Lower lobe of right lung (tissue), 2 donors: ENCODE data around the gene CDHR1. TPM values are rescaled to one million over a fixed set of nuclear protein-coding genes. Genes with fewer than 3 reads are reported as not detected.
A peak's percentile ranks its signal among the peaks of the same experiment; 100 is the strongest.

Experiments used
- ATAC-seq, 2 donors: fragments of 200-7000 bp; cut with Tn5 transposase; one replicate each; pipeline ENCODE4 v1.9.1; 2020 to 2022; ENCODE audit warnings: mild to moderate bottlenecking in 2 of 2, moderate library complexity in 2 of 2
- DNase-seq: peaks from one replicate; pipeline ENCODE4 v3.0.0-alpha.2; 2020
- H3K27ac ChIP-seq: fragments of 200-600 bp; one replicate; pipeline ENCODE4 v1.8.0; 2022
- H3K27me3 ChIP-seq: fragments of 200-600 bp; one replicate; pipeline ENCODE4 v1.8.0; 2022; ENCODE audit warnings: low read depth
- H3K36me3 ChIP-seq: fragments of 200-600 bp; one replicate; pipeline ENCODE4 v1.8.0; 2022; ENCODE audit warnings: mild to moderate bottlenecking
- H3K4me1 ChIP-seq: fragments of 200-600 bp; one replicate; pipeline ENCODE4 v1.8.0; 2022
- H3K4me3 ChIP-seq: fragments of 200-600 bp; one replicate; pipeline ENCODE4 v1.8.0; 2022; ENCODE audit warnings: mild to moderate bottlenecking
- H3K9me3 ChIP-seq: fragments of 200-600 bp; one replicate; pipeline ENCODE4 v1.8.0; 2022
- CTCF ChIP-seq: fragments of 200-600 bp; IDR thresholded peaks from one replicate; pipeline ENCODE4 v1.8.0; 2022; ENCODE audit warnings: antibody characterized with exemption, mild to moderate bottlenecking
- intact Hi-C: fragments of 100-400 bp; cut with DNase I; formaldehyde crosslinking; loops from one replicate; pipeline ENCODE4 v1.11.0; 2022
- total RNA-seq: library from RNA; stranded (reverse); fragmentation: NEBNext Ultra II Directional; extraction: Animal tissue kit (Norgen Biotek cat#: 25700); gene quantifications from one replicate; pipeline ENCODE4 v1.2.1, GENCODE V29; 2021
- donor health status: DM: no; HTN: yes; CAD: no; lungs with severe emphysema.

The CDHR1 gene
- total RNA-seq, 1 donor from 2014 or later = 0.24 TPM

- intact Hi-C loops = loop anchor here (10.0 kb wide), 1 partner anchor 113 kb away; no protein-coding TSS in a partner anchor
- DNase-seq (no peak), ATAC-seq (no peak)
- Histone ChIP-seq H3K27me3 (peaks cover 8% of the 10 kb centered on the region), H3K4me1 (peaks cover 6% of the 10 kb centered on the region), H3K27ac (no peak overlapping the region), H3K4me3 (no peak overlapping the region), H3K36me3 (no peaks in the 10 kb centered on the region), H3K9me3 (no peaks in the 10 kb centered on the region)
- TF ChIP-seq CTCF = no peak
These were observed 67.0 kb downstream of the CDHR1 start for GRCh38 chr10:84261236-84261915.

GRCh38 chr10:84262190-84262956, 68.0 kb downstream of the CDHR1 start:
- Histone ChIP-seq H3K36me3 (no peaks in the 10 kb centered on the region), H3K27ac (no peak overlapping the region), H3K27me3 (peaks cover 8% of the 10 kb centered on the region), H3K9me3 (no peaks in the 10 kb centered on the region), H3K4me3 (no peak overlapping the region), H3K4me1 (peaks cover 6% of the 10 kb centered on the region)
- no peak for TF ChIP-seq CTCF
- ATAC-seq (no peak), DNase-seq (no peak)
- intact Hi-C loops = loop anchor here (10.0 kb wide), 1 partner anchor 112 kb away; no protein-coding TSS in a partner anchor

GRCh38 chr10:84263716-84264115, 69.4 kb downstream of the CDHR1 start:
- no peaks in the 10 kb centered on the region for H3K36me3 ChIP-seq
- H3K27ac ChIP-seq = no peak overlapping the region
- ATAC-seq (no peak), DNase-seq (no peak)
- no peaks in the 10 kb centered on the region for H3K9me3 ChIP-seq
- peaks cover 14% of the 10 kb centered on the region for H3K4me1 ChIP-seq
- peaks cover 8% of the 10 kb centered on the region for H3K27me3 ChIP-seq
- intact Hi-C loops = loop anchor here (10.0 kb wide), 1 partner anchor 111 kb away; no protein-coding TSS in a partner anchor
- H3K4me3 ChIP-seq = no peak overlapping the region
- no peak for TF ChIP-seq CTCF

- peaks cover 14% of the 10 kb centered on the region for H3K4me1 ChIP-seq
- peak; percentile 90 for TF ChIP-seq CTCF
- ATAC-seq = peak; percentile 85 to 93
These were observed 70.3 kb downstream of the CDHR1 start for GRCh38 chr10:84264611-84265141.

GRCh38 chr10:84265418-84265817, 71.1 kb downstream of the CDHR1 start:
- Histone ChIP-seq H3K4me1 (peaks cover 14% of the 10 kb centered on the region), H3K4me3 (no peak overlapping the region), H3K27ac (no peak overlapping the region), H3K9me3 (no peaks in the 10 kb centered on the region), H3K36me3 (no peaks in the 10 kb centered on the region), H3K27me3 (peaks cover 3% of the 10 kb centered on the region)
- ATAC-seq (no peak), DNase-seq (no peak)
- intact Hi-C loops = loop anchor here (5.0 to 10.0 kb wide), 2 partner anchors 109 to 272 kb away; no protein-coding TSS in a partner anchor
- no peak for TF ChIP-seq CTCF

More at GRCh38 chr10:84264611-84265141, 70.3 kb downstream of the CDHR1 start:
- Histone ChIP-seq H3K4me3 (no peak overlapping the region), H3K36me3 (no peaks in the 10 kb centered on the region), H3K27ac (no peak overlapping the region), H3K27me3 (peaks cover 8% of the 10 kb centered on the region), H3K9me3 (no peaks in the 10 kb centered on the region)
- peak; percentile 70 for DNase-seq
- intact Hi-C loops = loop anchor here (5.0 to 10.0 kb wide), 2 partner anchors 110 to 273 kb away; no protein-coding TSS in a partner anchor
